Midbrain (tissue), 1 donor: ENCODE results near the gene RPL22.
"Not testable (repeated sequence)": the region's sequence is repeated elsewhere in the genome, so short reads cannot be mapped to it uniquely, and the experiment has no call there.

ENCODE experiments used
- DNase-seq: peaks from one replicate; lab custom pipeline; 2025; lab: John Stamatoyannopoulos, UW

Gene RPL22

DNA sequence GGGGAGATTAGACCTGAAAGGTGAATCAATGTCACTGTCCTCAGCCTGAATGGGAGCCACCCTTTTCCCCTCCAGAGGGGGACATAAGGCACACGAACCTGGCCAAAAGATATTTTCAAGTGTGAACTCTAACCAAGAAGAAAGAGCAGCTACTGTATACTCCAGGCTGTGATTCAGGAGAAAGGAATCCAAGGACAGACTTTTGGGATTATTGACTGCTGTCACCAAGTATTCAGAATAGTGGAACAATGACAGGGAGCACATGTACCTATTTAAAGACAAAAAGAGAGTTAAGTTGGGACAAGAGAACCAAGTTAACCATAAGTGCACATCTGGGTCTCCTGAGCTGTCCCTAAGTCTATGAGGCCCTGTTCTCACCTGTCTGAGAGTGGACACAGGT, 34.0 kb upstream of the RPL22 start:
- no peak for DNase-seq

DNA sequence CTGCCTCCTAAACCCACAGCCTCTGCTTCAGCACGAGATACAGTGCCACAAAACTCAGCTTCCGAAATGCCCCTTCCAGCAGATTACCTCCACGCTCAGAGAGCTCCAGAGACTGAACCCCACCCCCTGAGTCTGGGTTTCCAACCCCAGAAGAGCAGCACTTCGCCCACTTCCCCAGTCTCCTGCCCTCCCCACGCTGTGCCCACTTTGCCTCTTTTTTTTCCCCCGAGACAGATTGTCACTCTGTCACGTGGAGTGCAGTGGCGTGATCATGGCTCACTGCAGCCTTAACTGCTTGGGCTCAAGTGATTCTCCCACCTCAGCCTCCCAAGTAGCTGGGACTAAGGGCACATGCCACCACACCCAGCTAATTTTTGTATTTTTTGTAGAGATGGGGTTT, 26.3 kb upstream of the RPL22 start:
- no peak for DNase-seq

DNA sequence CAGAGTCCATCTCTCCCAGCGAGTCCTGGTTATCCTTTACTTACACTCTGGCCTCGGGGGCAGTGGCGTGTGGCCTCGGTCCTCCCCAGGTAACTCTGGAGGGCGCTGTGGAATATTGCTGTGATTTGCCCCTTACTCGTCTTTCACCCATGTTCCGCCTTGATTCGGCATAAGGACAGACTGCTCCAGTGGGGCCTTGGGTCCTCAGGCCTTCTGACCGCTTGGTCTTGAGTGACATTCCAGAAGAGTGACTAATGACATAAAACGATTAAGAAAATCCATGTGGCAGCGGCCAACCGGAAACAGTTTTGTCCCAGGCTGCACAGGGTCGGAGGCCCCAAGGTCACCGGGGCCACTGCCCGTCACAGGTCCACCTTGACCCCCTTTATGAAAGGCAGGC, 25.3 kb upstream of the RPL22 start:
- DNase-seq, result no peak

DNA sequence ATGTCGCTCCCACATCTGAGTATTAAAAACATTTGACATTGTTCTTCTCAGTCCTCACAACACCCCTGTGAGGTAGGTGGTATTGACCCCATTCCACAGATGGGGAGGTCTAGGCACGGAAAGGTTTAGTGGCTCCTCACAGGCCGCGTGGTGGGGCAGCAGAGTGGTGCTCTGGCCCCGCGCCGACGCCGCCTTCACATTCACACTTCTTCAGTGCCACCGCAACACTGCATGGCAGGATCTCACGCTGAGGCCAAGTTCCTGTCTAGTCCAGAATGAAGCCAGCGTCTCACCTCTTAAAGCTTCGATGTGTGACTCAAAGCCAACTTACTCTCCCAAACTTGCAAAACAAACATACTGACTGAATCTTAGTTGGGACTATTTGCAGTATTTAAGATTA, 24.2 kb upstream of the RPL22 start:
- no peak for DNase-seq

DNA sequence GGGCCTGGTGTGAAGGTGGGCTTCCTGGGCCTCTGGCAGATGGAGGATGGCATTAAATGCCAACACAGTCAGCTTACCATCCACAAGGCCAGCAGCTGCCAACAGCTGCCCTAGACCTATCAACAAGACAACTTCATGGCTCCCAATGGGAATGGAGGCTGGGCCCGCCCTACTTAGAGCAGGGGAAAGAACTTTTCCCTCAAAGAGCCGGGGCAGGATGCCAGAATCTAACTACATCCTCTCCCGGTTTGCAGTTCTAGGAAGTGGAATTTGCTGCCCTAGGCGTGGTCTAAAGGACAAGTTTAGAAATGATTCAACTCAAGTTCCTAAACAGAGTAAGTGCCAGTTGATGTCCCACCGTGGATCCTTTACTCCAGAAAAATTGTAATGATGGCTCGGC, 23.2 kb upstream of the RPL22 start:
- no peak for DNase-seq

DNA sequence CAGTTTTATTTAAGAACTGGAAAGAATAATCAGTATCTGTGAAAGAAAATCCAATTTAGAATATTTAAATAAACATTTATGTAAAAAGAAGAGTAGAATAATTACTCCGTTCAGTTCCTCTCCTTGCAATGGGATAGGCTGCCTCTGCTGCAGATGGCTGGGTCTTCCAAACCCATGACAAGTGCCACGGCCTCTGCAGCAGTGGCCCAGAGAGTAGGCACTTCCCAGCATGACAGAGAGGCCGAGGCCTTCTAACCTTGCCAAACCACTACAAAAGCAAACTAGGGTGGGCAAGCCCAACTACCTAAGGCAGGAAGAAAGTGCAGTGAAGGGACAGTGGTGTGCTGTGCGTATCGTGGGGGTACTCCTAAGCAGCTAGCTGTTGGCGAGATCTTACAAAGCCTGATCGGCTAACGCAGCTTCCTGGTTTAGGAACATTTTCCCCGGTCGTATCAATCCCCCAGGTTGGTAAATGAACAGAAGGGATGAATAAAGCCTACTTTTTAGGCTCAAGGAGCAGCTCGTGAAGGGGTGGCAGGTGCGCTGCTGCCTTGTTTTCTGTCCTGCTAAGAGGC, 21.9 kb upstream of the RPL22 start:
- no peak for DNase-seq

DNA sequence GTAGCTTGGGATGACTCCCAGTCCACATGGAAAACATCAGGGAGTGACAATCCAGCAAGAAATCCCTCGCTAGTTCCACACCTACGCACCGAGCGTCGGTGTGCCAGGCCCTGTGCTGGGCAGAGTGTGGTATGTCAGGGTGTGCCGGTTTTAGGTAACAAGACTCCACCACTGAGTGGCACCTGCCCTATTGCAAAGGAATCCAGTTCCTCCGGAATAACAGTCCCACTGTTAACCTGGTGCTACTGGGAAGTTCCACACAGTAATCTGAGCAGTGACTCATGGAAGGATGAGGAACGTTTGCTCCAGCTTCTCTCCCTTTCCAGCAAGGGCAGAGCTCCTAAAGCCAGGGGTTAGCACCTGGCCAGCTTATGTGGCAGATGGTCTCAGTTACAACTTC, 20.8 kb upstream of the RPL22 start:
- no peak for DNase-seq

DNA sequence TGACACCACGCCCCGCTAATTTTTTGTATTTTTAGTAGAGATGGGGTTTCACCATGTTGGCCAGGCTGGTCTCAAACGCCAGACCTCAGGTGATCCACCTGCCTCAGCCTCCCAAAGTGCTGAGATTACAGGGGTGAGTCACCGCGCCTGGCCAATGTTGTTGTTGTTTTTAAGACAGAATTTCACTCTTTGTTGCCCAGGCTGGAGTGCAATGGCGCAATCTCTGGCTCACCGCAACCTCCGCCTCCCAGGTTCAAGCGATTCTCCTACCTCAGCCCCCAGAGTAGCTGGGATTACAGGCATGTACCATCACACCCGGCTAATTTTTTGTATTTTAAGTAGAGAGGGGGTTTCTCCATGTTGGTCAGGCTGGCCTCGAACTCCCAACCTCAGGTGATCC, 20.2 kb upstream of the RPL22 start:
- not testable (repeated sequence) for DNase-seq

DNA sequence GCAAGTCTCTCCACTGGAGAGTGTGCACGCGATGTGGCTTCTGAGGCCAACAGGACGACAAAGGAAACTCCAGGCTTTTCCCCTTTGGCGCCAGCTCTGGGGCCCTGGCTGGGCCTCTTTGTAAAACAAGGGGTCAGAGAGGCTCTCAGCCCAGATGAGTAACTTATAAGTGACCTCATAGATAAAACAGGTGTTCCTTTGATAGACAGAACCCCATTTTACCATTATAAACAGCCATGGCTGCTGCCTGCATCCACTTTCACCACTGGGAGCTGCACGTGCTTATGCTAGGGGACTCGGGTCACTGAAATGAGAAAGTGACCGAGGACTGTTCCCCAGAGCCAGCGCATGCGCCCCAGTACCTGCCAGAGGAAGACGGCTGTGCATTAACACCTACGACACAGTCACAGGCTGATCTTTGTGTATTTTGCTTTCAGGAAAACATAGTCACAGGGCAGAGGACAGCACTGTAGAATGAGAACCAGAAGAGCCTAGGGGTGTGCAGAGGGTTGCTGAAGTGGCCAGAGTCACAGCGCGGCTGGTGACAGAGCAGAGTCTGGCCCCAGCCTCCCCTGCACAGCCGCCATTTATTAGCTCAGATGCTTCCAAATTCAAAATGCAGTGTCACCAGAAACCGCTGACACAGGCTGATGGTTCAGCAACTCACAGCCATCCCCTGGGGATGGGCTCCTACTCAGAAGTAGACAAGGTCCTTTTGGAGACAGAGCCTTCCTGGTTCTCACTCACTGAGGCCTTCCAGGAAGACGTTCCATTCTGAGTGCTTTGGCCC, 19.2 kb upstream of the RPL22 start:
- DNase-seq, result no peak

DNA sequence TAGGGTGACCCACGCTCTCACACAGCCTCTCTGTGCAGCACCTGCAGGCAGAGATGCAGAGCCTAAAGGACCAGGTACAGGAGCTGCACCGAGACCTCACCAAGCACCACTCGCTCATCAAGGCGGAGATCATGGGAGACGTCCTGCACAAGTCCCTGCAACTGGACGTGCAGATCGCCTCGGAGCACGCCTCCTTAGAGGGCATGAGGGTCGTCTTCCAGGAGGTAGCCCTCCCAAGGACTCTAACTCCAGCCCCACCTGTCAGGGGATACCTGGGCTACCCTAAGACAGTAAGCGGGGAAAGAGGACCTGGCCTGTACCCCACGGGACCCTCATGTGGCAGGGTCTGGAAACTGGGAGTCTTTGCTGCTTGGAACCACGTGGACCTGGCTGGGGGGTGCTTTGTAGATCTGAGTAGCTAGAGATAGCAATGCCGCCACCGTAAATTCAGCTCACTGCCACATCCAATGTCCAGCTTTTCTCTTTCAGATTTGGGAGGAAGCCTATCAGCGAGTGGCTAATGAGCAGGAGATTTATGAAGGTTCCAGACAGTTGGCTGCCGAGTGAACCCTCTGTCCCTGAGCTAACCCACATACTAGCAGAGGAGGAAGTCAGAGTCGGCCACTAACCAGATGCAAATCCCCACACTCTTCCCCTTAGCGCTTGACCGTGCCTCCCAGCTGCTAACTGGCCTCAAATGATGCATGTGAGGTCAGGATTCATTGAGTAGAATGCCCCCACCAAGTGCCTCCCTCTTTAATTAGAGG, 13.0 kb upstream of the RPL22 start:
- DNase-seq, result no peak

DNA sequence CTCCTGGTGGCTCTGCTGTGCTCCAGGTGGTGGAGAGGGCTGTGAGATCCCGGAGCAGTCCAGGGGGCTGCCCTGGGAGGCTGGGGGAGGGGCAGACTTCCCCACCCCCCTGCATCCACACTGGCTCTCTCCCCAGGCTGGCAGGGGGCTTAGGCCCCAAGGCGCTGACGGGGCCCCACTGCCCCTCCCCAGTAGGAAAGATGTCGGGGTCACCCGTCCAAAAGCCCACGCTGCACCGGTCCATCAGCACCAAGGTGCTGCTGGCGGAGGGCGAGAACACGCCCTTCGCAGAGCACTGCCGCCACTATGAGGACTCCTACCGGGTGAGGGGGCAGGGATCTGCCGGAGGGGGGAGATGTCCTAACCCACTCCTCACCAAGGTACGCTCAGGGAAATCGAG, 12.3 kb upstream of the RPL22 start:
- no peak for DNase-seq

DNA sequence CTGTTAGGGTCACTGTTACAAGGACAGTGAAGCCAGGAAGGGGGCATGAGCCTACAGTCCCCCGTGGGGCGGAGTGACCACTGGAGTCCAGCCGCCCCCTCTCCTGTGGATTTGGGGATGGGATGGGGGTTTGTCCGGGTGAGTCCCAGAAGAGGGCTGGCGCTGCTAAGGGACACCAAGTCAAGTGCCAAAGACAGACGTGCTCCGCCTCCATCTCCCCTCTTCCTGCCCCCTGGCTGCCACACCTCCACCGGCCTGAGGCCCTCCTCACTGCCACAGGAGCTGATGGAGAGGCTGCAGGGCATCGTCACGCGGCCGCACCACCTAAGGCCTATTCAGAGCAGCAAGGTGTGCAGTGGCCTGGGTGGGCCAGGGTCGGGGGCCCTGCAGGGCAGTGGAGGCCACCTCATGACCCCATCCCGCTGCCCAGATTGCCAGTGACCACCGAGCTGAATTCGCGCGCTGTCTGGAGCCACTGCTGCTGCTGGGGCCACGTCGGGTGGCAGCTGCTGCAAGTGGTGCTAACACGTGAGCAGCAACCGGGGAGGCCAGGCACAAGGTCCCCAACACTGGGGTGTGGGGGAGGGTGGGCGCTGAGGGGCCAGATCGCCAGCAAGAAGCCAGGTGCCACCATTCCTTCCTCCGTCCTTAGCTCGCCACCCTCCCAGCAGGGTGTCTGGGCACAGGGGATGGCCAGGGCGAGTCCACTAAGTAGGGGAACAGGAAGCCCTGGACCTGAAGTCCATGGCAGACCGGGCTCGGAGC, 11.4 kb upstream of the RPL22 start:
- DNase-seq, result no peak

DNA sequence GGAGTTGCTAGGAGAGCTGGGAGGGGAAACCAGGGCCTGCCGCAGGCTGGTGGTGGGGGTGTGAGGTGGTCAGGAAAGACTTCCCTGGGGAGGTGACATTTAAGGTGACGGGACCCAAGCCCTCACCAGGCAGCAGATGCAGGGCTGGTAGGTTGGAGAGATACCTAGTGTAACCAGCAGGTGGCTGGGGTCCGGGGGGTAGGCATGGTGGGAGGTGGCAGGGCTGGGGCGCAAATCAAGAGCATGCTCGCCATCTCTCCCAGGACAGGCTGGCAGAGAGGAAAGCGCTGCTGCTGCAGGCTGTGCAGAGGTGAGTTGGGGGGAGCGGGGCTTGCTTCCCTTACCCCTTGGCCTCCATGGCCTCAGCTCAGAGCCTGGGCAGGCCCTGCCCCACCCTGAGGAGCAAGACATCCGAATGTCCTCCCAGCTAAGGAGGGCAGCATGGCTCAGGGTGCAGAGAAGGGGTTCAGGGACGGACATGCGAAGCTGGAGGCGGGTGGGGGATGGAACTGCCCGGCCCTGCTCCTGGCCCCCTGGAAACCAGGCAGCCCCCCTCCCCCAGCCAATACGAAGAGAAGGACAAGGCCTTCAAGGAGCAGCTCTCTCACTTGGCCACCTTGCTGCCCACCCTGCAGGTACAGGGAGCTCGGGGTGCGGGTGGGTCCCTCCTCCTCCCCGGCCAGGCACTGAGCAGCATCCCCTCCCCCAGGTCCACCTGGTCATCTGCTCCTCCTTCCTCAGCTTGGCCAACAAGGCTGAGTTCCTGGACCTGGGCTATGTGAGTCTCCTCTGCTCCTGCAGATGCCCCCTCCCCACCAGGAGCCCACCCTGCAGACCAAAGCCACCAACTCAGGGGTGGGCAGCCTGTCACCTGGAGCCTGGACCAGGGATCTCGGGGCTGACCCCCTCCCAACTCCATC, 10.5 kb upstream of the RPL22 start:
- no peak for DNase-seq

DNA sequence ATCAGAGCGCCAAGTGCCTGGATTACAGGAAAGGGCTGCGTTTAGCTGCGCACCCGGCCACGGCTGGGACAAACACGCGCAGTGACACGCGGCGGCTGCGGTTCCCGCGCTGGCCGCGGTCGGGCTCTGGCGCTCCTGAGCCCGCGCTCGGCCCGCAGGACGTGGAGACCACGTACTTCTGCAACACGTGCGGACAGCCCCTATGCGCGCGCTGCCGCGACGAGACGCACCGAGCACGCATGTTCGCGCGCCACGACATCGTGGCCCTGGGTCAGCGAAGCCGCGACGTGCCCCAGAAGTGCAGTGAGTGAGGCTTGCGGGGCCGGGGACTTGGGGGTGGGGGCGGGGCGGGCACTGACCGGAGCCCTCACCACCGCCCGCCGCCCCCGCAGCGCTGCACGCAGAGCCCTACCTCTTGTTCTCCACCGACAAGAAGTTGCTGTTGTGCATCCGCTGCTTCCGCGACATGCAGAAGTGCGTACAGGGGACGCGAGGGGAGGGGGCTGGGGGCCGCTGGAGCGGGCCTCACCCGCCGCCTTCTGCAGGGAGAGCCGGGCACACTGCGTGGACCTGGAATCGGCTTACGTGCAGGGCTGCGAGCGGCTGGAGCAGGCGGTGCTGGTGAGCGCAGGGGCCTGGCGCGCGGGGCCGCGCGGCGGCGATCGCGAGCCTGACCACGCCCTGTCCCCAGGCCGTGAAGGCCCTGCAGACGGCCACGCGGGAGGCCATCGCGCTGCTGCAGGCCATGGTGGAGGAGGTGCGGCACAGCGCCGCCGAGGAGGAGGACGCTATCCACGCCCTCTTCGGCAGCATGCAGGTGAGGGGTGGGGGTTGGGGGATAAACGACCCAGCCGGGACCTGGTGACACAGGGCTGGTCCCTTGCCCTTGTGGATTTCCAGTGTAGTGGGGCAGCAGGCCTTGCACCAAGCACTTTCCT, 9.6 kb upstream of the RPL22 start:
- DNase-seq, result peak; percentile 18

DNA sequence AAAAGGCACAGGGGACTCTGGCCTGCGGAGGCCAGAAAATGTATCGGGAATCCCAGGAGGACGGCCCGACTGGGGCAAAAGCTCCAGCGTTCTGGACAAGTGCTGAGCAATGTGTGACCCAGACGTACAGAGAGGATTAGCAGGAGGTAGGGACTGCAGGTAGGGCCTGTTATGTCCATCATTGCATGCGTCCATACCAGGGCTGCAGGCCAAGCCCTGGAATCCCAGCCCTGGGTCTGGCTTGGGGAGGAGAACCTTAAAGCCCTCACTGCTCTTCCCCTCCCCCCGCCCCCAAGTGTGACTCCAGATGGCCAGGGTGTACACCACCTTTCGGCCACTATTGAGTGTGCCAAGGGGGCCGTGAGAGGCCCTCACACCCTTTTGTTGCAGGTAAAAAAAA, 8.5 kb upstream of the RPL22 start:
- no peak for DNase-seq

DNA sequence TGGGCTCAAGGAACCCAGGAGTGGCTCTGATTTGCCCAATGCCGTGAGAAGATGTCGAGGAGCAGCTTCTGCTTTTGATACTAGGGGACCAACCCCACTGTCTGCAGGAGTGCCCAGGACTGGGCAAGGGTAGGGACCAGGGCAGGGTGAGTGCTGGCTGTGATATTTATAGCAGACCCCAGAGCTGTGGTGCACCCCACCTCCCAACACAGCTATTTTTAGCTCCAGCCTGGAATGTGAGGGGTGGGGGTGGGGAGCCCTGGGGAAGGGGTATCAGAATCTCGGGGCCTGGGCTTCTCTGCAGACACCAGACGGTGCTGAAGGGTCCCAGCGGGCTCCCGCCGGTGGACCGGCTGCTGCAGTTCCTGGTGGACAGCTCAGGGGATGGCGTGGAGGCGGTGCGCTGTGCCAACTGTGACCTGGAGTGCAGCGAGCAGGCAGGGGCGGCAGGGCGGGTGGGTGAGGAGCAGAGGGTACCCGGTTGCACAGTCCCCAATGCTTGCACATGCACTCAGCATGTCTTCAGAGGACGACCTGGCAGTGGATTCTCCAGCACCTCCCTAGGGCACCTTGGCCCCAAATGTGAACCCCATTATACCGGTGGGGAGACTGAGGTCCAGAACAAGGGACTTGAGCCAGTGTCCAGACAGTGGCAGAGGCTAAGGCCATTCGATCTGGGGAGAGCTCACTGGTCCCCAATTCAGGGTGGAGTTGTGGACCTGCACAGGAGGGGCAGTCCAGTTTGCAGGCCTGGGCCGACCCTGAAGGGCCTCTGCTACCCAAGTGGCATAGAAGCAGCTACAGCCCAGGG, 7.9 kb upstream of the RPL22 start:
- DNase-seq, result no peak

DNA sequence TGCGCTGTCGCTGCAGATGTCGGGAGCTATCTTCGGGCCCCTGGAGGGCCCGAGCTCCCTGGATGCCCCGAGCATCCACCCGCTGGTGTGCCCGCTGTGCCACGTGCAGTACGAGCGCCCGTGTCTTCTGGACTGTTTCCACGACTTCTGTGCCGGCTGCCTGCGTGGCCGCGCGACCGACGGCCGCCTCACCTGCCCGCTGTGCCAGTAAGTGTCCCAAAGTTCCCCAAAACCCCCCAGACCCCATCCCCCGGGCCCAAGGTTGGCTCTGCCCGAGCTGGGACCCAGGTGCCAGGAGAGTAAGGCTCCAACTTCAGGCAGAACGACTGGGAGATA, 7.1 kb upstream of the RPL22 start:
- no peak for DNase-seq

DNA sequence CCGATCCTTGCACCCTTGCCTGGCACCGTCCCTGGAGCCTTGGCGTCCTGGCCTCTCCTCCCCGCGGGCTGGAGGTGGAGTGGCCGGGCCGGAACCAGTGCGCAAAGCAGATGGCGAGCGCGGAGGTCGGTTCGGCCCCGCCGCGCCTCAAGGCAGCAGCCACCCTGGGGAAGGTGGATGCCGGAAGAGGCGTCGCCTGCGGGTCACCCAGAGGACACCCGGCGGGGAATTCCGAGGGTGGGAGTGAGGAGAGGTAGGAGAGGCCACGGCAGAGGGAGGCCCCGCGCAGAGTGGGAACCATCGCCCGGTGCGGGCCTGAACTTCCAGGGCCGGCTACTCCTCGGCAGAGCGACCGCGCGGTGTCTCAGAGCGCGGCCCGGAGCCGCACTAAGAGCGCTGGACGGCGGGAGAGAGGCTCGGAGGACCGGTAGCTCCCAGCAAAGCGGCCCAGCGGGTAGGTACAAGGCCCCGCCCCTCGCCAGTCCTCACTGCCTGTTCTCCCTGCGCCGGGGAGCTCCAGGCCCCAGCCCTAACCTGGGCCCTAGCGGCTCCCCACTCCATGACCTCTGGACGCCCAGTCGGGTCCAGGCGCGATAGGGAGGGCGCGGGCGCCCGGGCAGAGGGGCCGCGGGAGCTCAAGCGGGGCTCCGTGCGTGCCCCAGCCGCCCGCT, 6.6 kb upstream of the RPL22 start, which contains the start of gene RNF207:
RNF207 (plus strand) TSS at position 271 of the 671 bp plus-strand sequence. CDS start 417 bp downstream, outside the sequence.
- DNase-seq, result no peak

DNA sequence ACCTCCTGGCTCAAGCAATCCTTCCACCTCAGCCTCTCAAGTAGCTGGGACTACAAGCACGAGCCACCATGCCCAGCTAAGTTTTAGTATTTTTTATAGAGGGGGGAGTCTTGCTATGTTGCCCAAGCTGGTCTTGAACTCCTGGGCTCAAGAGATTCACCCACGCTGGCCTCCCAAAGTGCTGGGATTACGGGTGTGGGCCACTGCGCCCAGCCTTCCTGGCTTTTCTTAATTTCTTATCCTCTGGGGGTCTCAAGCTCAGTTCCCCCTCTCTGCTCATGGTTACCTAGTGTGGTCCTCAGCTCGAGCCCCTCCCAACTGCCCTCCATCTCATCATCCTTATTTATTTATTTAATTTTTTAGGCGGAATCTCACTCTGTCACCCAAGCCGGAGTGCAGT, 2.9 kb upstream of the RPL22 start:
- DNase-seq, result no peak
